ENCODE results near the gene INKA2.

INKA2 gene

DNA sequence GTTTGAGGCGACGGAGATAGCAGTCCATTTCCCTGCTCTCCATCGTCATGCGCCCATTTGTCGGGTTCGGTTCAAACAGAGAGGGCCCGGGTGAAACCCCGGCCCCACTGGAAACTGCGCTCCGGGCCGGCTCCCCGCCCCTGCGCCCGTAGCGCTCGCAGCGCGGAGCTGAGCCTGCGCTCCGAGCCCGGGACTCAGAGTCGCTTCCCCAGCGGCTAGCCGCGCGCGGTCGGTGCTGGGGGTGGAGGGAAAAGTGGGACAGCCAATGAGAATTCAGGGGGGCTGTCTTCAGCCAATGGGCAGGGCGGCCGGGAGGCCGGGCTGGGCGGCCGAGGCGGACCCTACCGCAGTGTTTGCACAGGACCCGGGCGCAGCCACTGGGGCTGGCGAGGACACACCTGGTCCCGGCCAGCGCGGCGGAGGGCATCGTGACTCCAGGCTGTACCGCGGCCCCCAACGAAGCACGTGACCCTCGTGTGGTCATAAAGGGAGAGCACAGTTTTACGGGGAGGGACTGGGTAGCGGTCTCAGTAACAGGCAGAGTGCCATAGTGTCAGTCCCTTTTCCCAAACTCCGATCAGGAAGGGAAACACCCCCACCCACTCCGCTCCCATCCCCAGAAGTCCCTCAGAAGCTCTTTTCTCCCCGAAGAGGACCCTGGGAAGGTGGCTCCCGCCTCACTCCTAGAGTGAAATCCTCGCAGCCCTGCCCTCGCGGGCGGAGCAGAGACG lies at the start of gene INKA2:
Gene INKA2 (minus strand): TSS at position 202 of the 731 bp plus-strand sequence. CDS start 153 bp downstream, at position 49.
- DNase-seq = peak; percentile 96

DNA sequence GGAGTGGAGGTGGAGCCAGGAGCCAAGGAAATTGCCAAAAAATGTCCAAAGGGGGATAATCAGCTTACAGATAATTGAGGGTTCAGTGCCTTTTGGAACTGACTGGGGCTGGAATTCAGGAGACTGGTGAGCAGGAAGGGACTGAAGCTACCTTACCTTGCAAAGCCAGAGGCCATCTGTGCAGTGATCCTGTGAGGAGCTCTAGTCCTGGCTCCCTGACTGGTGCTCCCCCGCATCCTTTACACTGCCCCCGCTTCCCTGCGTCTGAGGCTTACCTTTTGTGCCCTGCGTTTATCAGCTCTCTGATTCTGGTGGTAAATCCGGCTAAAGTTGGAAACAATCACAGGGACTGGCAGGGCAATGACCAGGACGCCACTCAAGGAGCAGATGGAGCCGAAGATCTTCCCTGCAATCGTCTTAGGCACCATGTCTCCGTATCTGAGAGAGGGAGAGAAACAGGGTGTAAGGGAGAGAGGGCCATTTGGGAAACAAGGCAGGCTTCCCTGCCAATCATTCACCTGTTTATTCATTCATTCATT lies 47.5 kb upstream of the INKA2 start:
- no peak for DNase-seq

DNA sequence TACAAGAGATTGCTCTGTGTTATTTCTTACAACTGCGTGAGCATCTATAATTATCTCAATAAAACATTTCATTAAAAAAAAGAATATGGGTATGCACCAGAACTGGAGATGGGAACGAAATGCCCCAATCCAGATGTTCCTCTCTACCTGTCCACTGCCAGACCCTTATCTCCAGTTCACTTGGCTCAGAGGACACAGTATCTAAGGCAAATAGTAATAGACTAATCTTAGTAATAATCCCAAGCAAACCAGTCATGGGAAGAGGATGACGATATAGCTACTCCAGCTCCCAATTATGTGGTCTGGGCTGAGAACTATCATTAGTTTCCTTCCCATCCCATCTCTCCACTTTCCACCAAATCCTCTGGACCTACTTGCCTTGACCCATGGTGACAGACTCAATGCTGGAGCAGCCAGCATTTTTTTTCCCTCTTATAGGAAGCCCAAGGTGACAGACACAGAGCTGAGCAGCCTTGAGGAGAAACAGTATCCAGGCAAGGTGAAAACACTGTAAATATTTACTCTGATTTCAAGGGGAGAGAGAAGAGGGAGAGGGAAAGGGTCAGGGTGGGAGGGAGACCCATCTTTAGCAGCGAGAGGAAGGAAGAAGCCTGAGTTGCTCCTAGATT lies 45.2 kb upstream of the INKA2 start:
- DNase-seq = no peak

DNA sequence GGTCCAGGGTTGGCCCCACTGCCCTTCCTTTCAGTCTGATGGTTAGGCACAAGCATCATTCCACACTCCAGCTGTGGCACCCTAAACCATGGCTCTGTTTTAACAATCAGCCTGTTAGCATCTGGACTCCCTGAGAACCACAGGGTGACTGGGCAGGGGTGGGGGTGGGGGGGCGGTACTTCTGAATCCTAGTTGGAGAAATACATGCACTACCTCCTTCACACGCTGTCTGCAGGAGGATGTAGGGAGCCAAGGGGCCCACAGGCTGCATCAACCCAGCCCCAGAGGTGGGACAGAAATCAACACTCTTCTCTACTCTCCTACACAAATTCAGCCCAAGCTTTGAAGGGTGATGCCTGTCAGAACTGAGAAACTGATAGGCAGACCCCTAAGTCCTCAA lies 40.4 kb upstream of the INKA2 start:
- DNase-seq = no peak

DNA sequence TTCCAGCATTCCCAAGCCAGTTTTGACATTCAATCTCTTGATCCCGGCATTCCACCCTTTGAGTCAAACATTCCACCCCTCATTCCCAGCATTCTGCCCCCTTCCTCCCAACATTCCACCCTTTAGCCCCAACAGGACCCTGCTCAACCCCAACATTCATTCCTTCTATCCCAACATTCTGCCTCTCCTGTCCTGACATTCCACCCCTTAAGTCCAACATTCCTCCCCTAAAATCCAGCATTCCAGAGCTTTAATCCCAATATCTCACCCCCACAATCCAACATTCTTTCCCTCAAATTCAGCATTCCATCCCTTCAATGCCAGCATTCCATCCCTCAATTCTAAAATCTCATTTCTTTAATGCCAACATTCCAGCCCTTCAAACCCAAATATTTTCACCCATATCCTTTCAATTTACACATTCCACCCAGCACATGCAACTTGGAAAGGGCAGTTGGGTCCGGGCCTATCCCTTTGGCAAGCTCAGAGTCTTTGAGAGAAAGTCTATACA lies 39.4 kb upstream of the INKA2 start:
- DNase-seq = no peak

DNA sequence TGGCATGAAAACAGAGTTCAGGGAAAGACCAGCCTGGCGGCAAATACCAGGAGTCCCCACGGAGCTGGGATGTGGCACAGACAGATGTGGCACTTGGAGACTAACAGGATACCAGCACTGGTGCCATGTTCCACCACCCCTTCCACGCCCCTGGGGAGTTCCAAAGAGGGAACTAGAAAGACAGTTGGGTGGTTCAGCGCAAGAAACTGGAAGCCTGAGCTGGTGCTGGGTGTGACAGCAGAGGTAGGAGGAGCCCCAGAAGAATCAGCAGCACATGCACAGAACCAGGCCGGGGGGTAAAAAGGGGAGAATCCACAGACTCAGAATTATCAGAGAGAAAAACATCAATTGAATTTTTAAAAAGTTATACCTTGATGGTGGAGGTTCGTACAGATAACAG lies 38.9 kb upstream of the INKA2 start:
- no peak for DNase-seq

DNA sequence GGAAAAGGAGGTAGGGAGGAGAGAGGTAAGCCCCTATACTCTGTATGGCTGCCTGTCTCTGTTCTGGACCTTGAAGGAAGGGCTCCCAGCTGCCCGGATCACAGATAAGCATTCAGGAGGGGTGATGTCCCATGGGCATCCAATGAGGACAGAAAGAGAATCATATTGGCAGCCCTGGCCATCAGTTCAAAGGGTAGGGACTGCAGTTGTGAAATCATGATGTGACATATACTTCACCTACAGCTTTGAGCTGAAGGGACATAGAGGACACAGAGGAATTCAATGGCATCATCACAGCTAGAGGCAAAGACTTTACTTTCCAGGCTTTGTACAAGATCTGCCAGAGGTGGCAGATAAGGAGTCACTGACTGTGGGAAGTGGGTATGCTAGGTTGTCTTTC lies 38.1 kb upstream of the INKA2 start:
- DNase-seq = no peak

DNA sequence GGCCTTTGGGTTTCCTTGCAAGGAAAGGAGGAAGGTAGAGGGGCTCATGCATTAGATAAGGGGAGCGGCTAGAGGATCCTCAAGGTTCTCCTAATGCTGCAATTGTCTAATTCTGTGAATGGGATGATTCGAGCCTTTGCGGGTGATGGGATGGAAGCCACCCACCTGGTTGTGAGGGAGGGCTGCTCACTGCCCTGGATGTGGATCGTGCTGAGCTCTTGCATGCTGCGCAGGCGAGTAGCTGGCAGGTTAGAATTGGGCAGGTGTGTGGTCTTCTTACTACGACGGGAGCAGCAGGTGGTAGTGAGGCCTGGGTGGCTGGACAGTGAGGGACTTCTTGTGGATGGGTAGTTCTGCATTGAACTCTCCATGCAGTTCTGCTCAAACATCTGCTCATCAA lies 37.7 kb upstream of the INKA2 start:
- DNase-seq = no peak

DNA sequence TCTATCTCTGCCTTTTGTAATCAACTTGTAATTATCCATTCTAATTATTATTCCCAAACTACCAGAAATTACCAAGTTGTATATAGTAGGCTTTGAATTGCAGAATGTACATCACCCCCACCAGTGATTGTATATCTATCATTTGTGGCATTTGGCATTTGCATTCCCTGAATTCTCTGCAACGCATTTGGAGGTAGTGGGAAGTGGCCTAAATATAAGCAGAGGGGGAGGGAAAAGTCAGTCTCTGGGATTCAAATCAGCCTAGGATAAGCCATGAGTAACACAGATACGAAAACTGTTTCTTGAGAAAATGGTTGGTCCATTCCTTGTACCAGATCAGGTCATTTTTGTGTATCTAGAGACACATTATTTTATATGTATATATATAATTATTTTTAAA lies 37.2 kb upstream of the INKA2 start:
- no peak for DNase-seq

DNA sequence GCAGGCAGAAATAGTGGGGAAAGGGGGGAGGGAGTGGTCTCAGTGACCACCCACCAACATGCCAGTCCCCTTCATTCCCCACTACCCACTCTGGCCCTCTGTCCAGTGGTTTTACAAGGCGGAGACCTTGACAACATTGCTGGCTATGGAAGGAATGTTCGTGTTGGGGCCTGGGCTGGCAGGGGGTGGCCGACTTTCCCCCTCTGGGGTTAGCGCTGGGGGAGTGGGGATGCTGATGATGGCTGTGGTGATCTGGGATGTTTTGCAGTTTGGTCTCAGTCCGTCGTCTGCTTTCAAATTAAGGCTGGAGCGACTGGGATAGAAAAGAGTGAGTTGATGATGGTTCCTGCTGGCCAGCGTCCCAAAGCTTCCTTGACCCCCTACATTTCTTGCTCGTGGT lies 36.8 kb upstream of the INKA2 start:
- DNase-seq = no peak

DNA sequence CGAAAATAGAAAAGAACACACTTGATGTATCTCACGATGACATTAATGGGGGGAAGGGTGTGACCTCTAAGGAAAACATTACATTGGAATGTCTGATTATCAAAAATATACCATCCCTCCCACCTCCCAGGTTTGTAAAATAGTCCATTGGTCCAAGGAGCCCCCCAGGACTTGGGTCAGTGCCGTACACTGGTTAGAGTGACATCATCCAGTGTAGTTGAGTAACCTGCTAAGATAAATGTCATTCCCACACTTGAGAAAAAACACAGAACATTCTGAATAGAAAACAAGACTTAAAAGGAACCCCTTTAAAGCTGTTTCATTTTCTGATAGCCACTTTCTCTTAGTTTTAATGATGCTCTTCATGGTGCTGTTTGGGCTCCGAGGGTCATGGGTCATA lies 31.7 kb upstream of the INKA2 start:
- no peak for DNase-seq

DNA sequence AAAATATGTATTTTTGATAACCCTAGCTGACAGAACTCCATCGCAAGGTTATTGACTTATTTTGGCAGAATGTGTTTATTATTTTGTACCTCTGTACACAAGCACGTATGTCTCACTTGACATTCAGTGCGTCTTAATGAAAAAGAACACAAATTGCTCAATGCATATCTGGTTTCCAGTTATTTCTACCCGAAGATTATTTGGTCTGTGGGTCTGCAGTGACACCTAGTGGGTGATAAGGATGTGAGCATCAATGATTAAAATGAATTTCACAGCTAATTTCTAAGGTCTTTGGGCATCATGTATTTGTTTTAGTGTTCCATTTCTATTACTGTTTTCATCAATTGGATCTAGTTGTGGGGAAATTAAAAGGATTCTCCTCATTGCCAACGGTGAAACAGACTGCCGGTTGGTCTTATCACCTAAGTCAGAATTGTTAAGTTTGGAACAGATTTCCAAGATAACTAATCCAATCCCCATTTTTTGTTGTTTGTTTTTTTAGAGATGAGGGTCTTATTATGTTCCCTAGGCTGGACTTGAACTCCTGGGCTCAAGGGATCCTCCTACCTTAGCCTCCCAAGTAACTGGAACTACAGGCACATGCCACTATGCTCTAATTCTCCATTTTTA lies 30.4 kb upstream of the INKA2 start:
- DNase-seq = peak; percentile 28

DNA sequence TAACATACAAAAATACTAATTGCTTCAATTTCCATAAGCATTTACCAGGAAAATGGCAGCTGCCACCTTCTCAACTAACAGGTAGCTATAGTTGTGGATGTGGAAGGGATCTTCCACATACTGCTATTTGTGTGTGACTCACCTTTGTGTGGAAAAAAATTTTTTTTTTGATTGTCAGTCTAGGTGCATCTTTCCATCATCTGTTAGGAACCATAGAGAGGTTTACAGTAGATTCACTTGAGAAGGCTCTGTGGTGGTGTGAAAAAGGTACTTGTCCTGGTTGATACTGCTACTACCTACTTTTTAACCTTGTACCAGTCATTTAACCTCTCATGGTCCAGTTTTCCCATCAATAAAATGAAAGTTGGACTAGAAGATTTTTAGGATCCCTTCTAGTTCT lies 29.4 kb upstream of the INKA2 start:
- no peak for DNase-seq

DNA sequence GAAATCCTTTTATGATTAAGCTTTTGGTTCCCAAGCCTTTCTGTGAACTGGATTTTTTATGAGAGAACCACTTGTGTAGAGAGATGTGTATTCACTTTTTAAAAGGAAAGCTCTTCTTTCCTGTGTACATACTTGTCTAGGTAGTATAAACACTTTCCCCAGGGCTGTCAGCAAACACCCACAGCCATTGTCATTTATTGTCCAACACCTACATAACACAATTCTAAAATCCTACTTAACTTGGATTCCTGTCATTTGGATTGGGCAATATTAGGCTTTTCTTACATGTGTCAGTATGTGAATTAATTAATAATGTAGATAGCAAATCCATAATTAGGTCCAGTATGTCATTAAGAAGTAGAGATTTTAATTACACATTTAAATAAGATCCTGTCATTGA lies 28.8 kb upstream of the INKA2 start:
- DNase-seq = no peak

DNA sequence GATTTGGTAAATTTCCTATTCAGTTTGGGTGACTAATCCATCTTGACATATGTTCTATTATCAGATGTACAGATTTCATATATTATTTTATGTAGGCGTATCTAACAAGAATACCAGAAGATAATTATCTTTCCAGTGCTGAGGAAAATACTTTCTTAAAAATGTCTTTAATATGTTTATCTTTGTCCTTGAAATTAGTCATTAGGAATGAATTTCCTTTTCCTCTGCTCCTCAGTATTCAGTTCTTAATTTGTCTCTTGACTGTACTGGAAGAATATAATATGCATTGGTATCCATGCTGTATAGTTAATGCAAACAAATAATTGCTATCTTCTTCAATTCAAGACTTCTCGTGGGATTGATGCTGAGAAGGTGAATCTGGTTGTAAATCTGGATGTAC lies 23.1 kb upstream of the INKA2 start:
- DNase-seq = no peak

DNA sequence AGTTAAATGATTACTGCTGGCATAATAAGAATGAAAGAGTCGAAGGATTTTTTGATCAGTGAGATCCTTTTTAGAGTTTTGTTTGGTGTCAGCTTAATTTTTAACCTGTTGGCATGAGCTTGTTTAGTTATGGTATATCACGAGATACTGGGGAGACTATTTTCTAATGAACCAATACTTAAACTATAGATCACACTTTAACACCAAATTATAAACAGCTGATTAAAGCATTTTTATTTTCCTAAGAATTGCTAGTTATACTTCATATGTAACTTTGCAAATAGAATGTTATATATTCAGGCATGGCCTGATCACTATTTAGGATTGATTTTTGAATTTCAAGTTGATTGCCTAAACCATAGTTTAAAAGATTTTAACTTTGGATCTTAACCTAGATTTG lies 22.5 kb upstream of the INKA2 start:
- DNase-seq = no peak

DNA sequence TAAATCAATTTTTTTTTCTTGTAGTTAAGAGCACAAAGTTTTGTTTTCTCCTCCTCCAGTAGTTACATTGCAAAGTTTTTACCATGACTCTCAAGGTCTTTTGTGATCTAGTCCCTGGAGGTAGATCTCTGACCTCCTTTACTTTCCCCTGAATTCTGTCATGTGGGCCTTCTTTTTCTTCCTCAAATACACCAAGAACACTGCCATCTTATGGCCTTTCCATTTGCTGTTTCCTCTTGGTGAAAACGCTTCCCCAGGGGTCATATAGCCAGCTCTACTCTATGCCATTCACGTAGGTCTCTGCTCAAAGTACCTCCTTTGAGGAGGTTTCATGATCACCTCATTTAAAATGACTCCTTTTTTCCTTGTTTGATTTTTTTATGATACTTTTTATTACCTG lies 19.2 kb upstream of the INKA2 start:
- no peak for DNase-seq

DNA sequence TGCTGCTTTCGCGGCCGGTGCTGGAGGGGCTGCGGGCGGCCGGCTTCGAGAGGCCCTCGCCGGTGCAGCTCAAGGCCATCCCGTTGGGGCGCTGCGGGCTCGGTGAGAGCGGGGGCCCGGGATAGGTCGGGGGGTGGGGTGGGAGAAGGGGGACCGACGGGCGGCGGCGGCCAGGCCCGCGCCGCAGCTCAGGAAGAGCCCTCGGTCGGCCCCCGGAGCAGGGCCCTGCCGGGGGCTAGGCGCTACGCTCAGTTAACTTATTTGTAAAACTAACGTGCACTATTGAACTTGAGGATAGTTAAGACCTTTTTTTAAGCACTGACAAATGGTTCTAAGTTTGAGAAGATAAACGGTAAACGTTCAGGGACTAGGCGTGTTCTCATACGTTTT lies 16.9 kb upstream of the INKA2 start:
- DNase-seq = no peak

DNA sequence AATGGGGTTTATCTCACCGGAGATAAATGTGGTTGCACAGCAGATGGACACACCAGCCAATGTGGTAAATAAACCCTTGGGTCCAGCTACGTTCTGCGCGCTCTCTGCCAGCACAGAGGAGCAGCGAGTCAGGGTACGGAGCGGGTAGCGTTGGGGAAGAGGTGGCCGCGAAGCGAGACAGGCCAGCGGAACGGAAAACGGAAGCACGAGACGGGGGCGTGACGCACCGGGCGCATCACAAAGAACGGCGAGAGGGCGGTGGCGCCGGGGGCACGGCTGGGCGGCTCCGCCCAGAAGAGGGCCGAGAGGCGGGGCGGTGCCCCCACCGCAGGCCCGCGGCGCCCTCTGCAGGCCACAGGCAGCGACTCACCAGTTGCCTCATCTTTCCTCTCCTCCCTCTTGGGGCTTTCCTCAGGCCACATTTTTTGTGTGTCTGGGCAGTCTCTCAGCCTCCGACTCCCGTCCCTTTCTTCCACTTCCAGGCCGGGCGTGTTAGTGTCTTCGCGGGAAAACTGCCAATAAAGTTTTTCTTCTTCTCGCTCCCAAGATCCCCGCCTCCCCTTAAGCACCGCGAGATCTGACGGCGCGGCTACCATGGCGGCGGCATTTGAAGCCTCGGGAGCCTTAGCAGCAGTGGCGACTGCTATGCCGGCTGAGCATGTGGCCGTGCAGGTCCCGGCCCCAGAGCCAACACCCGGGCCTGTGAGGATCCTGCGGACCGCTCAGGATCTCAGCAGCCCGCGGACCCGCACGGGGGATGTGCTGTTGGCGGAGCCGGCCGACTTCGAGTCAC lies 16.3 kb upstream of the INKA2 start, which contains the start of gene DDX20:
Gene DDX20 (plus strand): TSS at position 571 of the 793 bp plus-strand sequence. CDS start 24 bp downstream, at position 595.
- DNase-seq = peak; percentile 100

DNA sequence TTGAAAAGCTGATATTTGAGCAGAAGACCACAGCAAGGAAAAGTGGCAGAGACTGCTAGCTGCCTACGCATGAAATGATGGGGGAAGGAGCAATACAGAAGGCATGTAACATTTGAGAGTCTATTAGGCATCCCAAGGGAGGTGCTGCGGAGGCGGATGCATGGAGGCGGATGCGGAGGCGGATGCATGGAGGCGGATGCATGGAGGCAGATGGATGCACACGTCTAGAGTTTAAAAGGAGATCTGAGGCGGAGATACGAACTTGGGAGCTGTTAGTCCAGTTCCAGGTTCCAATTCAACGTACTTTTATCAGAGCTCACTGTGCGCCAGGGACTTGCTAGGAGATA lies 15.8 kb upstream of the INKA2 start:
- no peak for DNase-seq

DNA sequence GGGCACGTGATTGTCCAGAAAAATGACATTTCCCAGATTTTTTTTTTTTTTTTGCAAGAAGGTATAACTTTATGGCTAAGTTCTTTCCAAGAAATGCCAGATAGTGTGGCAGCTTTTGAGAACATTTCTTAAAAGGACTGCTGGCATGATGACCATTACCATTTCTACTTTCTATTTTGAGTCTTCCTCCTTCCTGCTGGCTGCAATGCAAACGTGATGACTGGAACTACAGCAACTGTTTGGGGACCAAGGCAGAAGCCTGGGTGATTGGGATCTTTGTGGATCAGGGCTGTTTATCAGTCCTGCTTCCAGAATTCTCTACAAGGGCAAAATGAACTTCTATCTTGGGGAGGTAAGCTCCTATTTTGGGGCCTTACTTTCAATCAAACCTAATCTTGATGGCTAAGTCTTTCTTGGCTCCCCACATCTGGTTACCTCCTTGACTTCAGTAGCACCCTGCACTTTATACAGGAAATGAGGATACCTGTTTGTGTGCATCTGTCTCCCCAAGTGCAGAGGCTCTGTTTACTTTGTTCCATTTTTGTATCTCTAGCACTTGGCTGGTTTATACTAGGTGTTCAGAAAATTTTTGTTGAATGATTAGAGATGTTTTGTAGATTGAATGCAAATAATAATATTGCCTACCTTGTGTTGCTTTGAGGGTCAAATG lies 12.8 kb upstream of the INKA2 start:
- DNase-seq = no peak

DNA sequence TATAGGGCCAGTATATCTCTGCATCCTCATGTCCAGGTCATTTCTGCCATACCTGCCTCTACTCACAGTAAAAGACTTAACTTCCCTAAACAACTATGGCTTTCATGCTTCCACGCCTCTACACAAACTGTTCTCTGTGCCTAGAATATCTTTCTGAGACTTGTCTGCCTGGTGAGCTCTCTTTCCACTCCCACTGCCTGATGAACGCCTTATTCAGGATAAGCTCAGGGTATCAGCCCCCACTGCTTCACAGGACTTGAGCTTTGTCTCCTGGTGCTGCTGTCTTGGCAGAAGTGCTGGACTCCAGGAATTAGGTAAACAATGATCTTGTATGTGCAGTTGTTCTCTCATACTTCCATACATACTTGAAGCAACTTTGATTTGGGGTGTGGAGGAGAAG lies 11.7 kb upstream of the INKA2 start:
- DNase-seq = no peak

DNA sequence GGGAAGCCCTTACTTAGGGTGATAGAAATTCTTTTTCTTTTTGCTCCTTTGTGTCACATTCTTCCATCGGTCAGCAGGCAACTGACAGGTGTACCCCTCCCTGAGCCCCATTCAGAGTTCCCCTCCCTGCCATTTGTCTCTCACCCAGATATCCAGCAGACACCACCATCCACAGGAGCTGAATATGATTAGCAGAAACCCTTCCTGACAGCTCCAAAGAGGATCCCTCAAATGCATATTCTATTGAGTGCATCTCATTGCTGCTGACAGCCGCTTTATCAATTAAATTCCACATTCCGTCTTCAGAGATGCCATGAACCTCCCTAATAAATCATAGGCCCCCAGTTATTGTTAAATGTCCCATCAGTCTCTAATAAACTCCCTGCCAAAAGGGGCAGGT lies 10.4 kb upstream of the INKA2 start:
- no peak for DNase-seq
